GM12891 (cell line): ENCODE measurements around the gene VTI1A.
"Not testable (repeated sequence)": the region's sequence is repeated elsewhere in the genome, so short reads cannot be mapped to it uniquely, and the experiment has no call there.

Experiments
- PAX5 ChIP-seq: IDR thresholded peaks from 2 replicates; pipeline ENCODE4 v1.6.1; 2011; ENCODE audit warnings: low read length, moderate library complexity, mild to moderate bottlenecking; ENCODE audit not compliant: insufficient read depth, severe bottlenecking
- POLR2A ChIP-seq: IDR thresholded peaks from 2 replicates; pipeline ENCODE4 v1.6.1; 2011; ENCODE audit warnings: low read depth, low read length, control low read depth
- POLR2AphosphoS5 ChIP-seq: IDR thresholded peaks from 2 replicates; pipeline ENCODE4 v1.6.1; 2011; ENCODE audit warnings: low read depth, low read length, control low read depth
- POU2F2 ChIP-seq: IDR thresholded peaks from 2 replicates; pipeline ENCODE4 v1.6.1; 2011; ENCODE audit warnings: low read depth, mild to moderate bottlenecking, control low read depth, low read length, moderate library complexity
- TAF1 ChIP-seq: IDR thresholded peaks from 2 replicates; pipeline ENCODE4 v1.6.1; 2011; ENCODE audit warnings: low read depth, low read length, control low read depth

DNA sequence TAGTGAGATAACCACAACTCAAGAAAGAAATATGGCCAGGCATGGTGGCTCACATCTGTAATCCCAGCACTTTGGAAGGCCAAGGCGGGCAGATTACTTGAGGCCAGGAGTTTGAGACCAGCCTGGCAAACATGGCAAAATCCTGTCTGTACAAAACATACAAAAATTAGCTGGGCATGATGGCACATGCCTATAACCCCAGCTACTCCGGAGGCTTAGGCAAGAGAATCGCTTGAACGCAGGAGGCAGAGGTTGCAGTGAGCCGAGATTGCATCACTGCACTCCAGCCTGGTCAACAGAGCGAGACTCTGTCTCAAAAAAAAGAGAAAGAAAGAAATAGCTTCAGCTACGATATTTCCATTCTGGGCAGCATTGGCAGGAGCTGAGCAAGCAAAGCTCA lies 143.8 kb downstream of the VTI1A start:
- not testable (repeated sequence) for TF ChIP-seq POLR2A, POLR2AphosphoS5, TAF1, PAX5, POU2F2
